Measurements from ENCODE around the gene ICA1.

GRCh38 chr7:8282162-8282561 lies 20.2 kb upstream of the ICA1 start:
- TF ChIP-seq CTCF (IDR thresholded peaks at IDR 0.05): no peak
- TF ChIP-seq POLR2A (IDR thresholded peaks at IDR 0.05): no peak
